Epithelial cell of esophagus (primary cell): ENCODE measurements around the gene COQ10A.

Source experiments
- DNase-seq: peaks from one replicate; pipeline ENCODE4 v3.0.0; 2010; ENCODE audit warnings: low read depth
- H3K4me3 ChIP-seq: 2 replicates; pipeline ENCODE4 v1.5.1; 2011; ENCODE audit warnings: mild to moderate bottlenecking, low read length, control low read depth
- CTCF ChIP-seq: IDR thresholded peaks from 2 replicates; pipeline ENCODE4 v1.5.1; 2011; ENCODE audit warnings: low read depth, mild to moderate bottlenecking, low read length, control low read depth, inconsistent platforms; ENCODE audit not compliant: insufficient read depth; ENCODE audit errors: missing control alignments

COQ10A gene

GRCh38 chr12:56266693-56267442, at the start of gene COQ10A:
COQ10A (plus strand) TSS chr12:56266942; CDS start chr12:56267119, 177 bp downstream.
- TF ChIP-seq CTCF, result peak; percentile 73

GRCh38 chr12:56219840-56220239, 46.9 kb upstream of the COQ10A start:
- H3K4me3 ChIP-seq, result no peak overlapping the region
- DNase-seq, result no peak
- TF ChIP-seq CTCF, result no peak

More at GRCh38 chr12:56266693-56267442, at the start of gene COQ10A:
- H3K4me3 ChIP-seq, result peak within 1 kb of the TSS; percentile 75
- peak; percentile 87 for DNase-seq

- no peak for TF ChIP-seq CTCF
- H3K4me3 ChIP-seq, result peak overlapping the region; percentile 79
- DNase-seq, result peak; percentile 42
These were observed 46.0 kb upstream of the COQ10A start for GRCh38 chr12:56220611-56221231.

GRCh38 chr12:56221232-56221756, 45.4 kb upstream of the COQ10A start:
- TF ChIP-seq CTCF, result no peak
- peak; percentile 47 for DNase-seq
- peak overlapping the region; percentile 79 for H3K4me3 ChIP-seq

- no peak for TF ChIP-seq CTCF
- H3K4me3 ChIP-seq, result peak within 1 kb of the TSS; percentile 79
- DNase-seq, result peak; percentile 96
These were observed 44.8 kb upstream of the COQ10A start, which contains the start of gene RNF41 for GRCh38 chr12:56221757-56222530. RNF41 (minus strand) TSS chr12:56221922; CDS start chr12:56214047, 7,875 bp downstream.

GRCh38 chr12:56222531-56222895, 44.2 kb upstream of the COQ10A start:
- peak overlapping the region; percentile 79 for H3K4me3 ChIP-seq
- TF ChIP-seq CTCF, result no peak
- DNase-seq, result no peak
